Measurements from ENCODE around the gene HSF2BP.
"Not testable (repeated sequence)": the region's sequence is repeated elsewhere in the genome, so short reads cannot be mapped to it uniquely, and the experiment has no call there.

- not testable (repeated sequence) for TF ChIP-seq CTCF (IDR thresholded peaks at IDR 0.05; ENCODE audit: poor library complexity, severe bottlenecking); TAF1 (IDR thresholded peaks at IDR 0.05; ENCODE audit: low read depth); EZH2 (IDR thresholded peaks at IDR 0.05; ENCODE audit: borderline replicate concordance, insufficient read depth, low read length, poor library complexity, severe bottlenecking); EP300 (conservative IDR thresholded peaks at IDR 0.05; ENCODE audit: poor library complexity, severe bottlenecking); POLR2AphosphoS5 (IDR thresholded peaks at IDR 0.05); SMC3 (conservative IDR thresholded peaks at IDR 0.05; ENCODE audit: poor library complexity); MXI1 (conservative IDR thresholded peaks at IDR 0.05; ENCODE audit: poor library complexity, severe bottlenecking); RAD21 (conservative IDR thresholded peaks at IDR 0.05)
These were observed 144.5 kb downstream of the HSF2BP start for GRCh38 chr21:43514834-43515233.
